ENCODE measurements around the gene TMEFF2. TPM values are rescaled to one million over a fixed set of nuclear protein-coding genes. Genes with fewer than 3 reads are reported as not detected.

The TMEFF2 gene
- total RNA-seq, 1 experiment from 2014 or later: not detected

DNA sequence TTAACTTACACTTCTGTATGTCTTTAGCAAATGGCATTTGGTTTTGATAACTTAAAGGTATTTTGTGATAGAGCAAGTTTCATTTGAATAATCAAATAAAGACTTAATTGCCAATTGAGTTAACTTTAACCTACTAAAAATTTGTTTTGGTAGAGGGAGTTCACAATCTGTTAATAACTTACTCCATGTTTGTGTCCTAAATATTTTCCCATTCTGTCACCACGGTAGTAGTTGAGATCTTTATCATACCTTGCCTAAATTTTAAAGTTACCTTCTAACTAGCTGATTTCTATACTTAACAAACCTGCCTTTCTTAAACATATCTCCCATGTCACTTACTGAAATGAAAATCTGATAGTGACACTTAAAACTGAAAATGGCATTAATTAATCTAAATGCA lies 127.1 kb downstream of the TMEFF2 start:
- DNase-seq: no peak
- BruUV-seq (replicated peaks): no TSS peak
- CTCF ChIA-PET: no interaction called here
- no peak overlapping the region for H3K27ac Mint-ChIP-seq (ENCODE audit: unreplicated experiment)
- no peaks in the 10 kb centered on the region for H3K4me1 Mint-ChIP-seq (ENCODE audit: low read depth, unreplicated experiment)
- H3K9me3 Mint-ChIP-seq (ENCODE audit: low read depth, unreplicated experiment): no peaks in the 10 kb centered on the region
- H3K27me3 Mint-ChIP-seq (ENCODE audit: unreplicated experiment): no peaks in the 10 kb centered on the region
- intact Hi-C loops (cut with micrococcal nuclease; ENCODE audit: unreplicated experiment): no loop called here
- H3K36me3 Mint-ChIP-seq (ENCODE audit: insufficient read depth, unreplicated experiment): no peaks in the 10 kb centered on the region
- TF ChIP-seq, protein P1, sequence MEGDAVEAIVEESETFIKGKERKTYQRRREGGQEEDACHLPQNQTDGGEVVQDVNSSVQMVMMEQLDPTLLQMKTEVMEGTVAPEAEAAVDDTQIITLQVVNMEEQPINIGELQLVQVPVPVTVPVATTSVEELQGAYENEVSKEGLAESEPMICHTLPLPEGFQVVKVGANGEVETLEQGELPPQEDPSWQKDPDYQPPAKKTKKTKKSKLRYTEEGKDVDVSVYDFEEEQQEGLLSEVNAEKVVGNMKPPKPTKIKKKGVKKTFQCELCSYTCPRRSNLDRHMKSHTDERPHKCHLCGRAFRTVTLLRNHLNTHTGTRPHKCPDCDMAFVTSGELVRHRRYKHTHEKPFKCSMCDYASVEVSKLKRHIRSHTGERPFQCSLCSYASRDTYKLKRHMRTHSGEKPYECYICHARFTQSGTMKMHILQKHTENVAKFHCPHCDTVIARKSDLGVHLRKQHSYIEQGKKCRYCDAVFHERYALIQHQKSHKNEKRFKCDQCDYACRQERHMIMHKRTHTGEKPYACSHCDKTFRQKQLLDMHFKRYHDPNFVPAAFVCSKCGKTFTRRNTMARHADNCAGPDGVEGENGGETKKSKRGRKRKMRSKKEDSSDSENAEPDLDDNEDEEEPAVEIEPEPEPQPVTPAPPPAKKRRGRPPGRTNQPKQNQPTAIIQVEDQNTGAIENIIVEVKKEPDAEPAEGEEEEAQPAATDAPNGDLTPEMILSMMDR (IDR thresholded peaks at IDR 0.05; ENCODE audit: unreplicated experiment): no peak
- H3K4me3 Mint-ChIP-seq (ENCODE audit: low read depth, unreplicated experiment): no peak overlapping the region

DNA sequence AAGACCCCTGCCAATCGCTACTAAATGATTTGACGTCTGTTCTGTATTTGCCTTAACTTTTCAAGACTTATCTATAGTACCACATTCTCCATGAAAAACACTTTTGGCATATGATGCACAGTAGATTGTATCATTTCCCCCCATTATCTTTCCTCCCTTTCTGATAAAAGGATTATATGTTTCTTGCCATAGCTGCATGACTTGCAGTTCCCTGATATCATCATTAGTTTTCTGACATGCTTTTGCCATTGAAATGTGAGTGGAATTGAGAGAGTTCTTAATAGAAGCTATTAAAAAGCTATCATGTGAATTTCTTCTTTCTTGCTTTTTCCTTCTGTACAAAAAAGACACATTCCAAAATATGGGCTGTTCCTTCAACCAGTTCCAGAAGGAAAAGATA lies 130.3 kb downstream of the TMEFF2 start:
- intact Hi-C loops (cut with micrococcal nuclease; ENCODE audit: unreplicated experiment): no loop called here
- no peaks in the 10 kb centered on the region for H3K36me3 Mint-ChIP-seq (ENCODE audit: insufficient read depth, unreplicated experiment)
- BruUV-seq (replicated peaks): no TSS peak

DNA sequence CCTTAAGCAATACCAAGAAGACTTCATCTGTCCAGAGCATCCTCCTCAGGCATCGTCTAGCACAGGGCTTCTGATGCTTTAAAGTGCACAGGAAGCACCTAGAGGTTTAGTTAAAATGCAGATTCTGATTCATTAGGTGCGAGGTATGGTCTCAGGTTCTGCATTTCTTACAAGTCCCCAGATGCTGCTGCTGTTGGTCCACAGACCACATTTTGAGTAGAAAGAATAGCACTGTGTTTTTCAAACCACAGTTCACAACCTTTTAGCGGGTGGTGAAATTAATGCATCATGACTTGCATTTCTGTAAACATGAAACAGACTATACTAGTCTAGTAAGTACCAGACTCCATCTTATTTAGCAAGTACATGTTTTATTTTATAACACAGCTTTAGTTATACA lies 134.6 kb downstream of the TMEFF2 start:
- Mint-ChIP-seq H3K27me3 (ENCODE audit: unreplicated experiment) (no peaks in the 10 kb centered on the region), H3K36me3 (ENCODE audit: insufficient read depth, unreplicated experiment) (no peaks in the 10 kb centered on the region), H3K9me3 (ENCODE audit: low read depth, unreplicated experiment) (no peaks in the 10 kb centered on the region), H3K27ac (ENCODE audit: unreplicated experiment) (no peak overlapping the region), H3K4me1 (ENCODE audit: low read depth, unreplicated experiment) (no peaks in the 10 kb centered on the region), H3K4me3 (ENCODE audit: low read depth, unreplicated experiment) (no peak overlapping the region)
- CTCF ChIA-PET: no interaction called here
- no TSS peak for BruUV-seq (replicated peaks)
- no peak for DNase-seq
- TF ChIP-seq, protein P1 (IDR thresholded peaks at IDR 0.05; ENCODE audit: unreplicated experiment): no peak
- intact Hi-C loops (cut with micrococcal nuclease; ENCODE audit: unreplicated experiment): no loop called here

More for the DNA sequence above, 130.3 kb downstream of the TMEFF2 start:
- H3K4me1 Mint-ChIP-seq (ENCODE audit: low read depth, unreplicated experiment): no peaks in the 10 kb centered on the region
- no peak for DNase-seq
- no peaks in the 10 kb centered on the region for H3K27me3 Mint-ChIP-seq (ENCODE audit: unreplicated experiment)
- H3K27ac Mint-ChIP-seq (ENCODE audit: unreplicated experiment): no peak overlapping the region
- H3K4me3 Mint-ChIP-seq (ENCODE audit: low read depth, unreplicated experiment): no peak overlapping the region
- H3K9me3 Mint-ChIP-seq (ENCODE audit: low read depth, unreplicated experiment): no peaks in the 10 kb centered on the region
- CTCF ChIA-PET: no interaction called here
- TF ChIP-seq, protein P1 (IDR thresholded peaks at IDR 0.05; ENCODE audit: unreplicated experiment): no peak

DNA sequence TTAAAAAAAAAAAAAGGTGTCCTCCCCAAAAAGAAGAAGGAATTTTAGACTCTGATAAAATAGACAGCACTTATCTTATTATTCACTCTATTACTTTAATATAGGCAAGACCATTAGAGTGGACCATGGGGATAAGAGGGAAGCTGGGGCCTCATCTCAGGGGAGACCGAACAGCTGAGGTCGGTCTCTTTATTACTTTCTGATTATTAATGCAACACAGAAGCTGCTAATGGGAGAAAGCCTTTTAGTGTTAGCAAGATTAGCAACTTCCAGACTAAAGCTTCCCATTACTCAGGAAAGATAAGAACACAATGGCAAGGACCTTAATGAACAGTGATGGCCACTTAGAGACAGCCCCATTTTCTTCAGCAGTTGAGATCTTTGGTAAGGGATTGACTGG lies 135.5 kb downstream of the TMEFF2 start:
- H3K4me1 Mint-ChIP-seq (ENCODE audit: low read depth, unreplicated experiment): no peaks in the 10 kb centered on the region
- no peaks in the 10 kb centered on the region for H3K27me3 Mint-ChIP-seq (ENCODE audit: unreplicated experiment)
- no peak for DNase-seq
- no peaks in the 10 kb centered on the region for H3K9me3 Mint-ChIP-seq (ENCODE audit: low read depth, unreplicated experiment)
- H3K27ac Mint-ChIP-seq (ENCODE audit: unreplicated experiment): no peak overlapping the region
- TF ChIP-seq, protein P1 (IDR thresholded peaks at IDR 0.05; ENCODE audit: unreplicated experiment): no peak
- intact Hi-C loops (cut with micrococcal nuclease; ENCODE audit: unreplicated experiment): no loop called here
- CTCF ChIA-PET: no interaction called here
- H3K36me3 Mint-ChIP-seq (ENCODE audit: insufficient read depth, unreplicated experiment): no peaks in the 10 kb centered on the region
- no TSS peak for BruUV-seq (replicated peaks)
- H3K4me3 Mint-ChIP-seq (ENCODE audit: low read depth, unreplicated experiment): no peak overlapping the region

DNA sequence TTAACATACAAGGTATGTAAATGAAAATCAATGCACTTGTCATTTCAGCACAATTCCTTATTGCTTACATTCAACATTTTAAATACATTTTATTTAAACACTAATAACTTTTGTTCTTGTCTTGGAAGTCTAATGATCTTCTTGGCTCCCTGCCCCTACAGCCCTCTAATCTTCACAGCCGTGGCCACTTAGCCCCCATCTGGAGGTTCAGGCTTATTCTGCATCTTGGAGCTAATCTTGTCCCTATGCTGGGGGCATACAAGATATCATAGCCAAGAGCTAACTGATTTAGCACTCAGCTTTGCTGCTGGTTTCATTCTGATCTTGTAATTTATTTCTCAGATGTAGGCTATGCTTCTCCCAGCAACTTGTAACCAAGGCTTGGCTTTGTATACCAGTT lies 140.8 kb downstream of the TMEFF2 start:
- H3K36me3 Mint-ChIP-seq (ENCODE audit: insufficient read depth, unreplicated experiment): no peaks in the 10 kb centered on the region
- H3K27ac Mint-ChIP-seq (ENCODE audit: unreplicated experiment): no peak overlapping the region
- intact Hi-C loops (cut with micrococcal nuclease; ENCODE audit: unreplicated experiment): no loop called here
- no TSS peak for BruUV-seq (replicated peaks)
- no peaks in the 10 kb centered on the region for H3K4me1 Mint-ChIP-seq (ENCODE audit: low read depth, unreplicated experiment)
- no peak for DNase-seq
- CTCF ChIA-PET: no interaction called here
- H3K4me3 Mint-ChIP-seq (ENCODE audit: low read depth, unreplicated experiment): no peak overlapping the region
- H3K27me3 Mint-ChIP-seq (ENCODE audit: unreplicated experiment): no peaks in the 10 kb centered on the region
- TF ChIP-seq, protein P1 (IDR thresholded peaks at IDR 0.05; ENCODE audit: unreplicated experiment): no peak
- H3K9me3 Mint-ChIP-seq (ENCODE audit: low read depth, unreplicated experiment): no peaks in the 10 kb centered on the region
